GM06990 (cell line): ENCODE measurements around the gene PTH1R.

ENCODE experiments used
- DNase-seq: peaks from one replicate; pipeline ENCODE4 v3.0.0-alpha.2; 2011; ENCODE audit not compliant: insufficient read length; ENCODE audit errors: extremely low read depth
- H3K27me3 ChIP-seq: replicated peaks from 2 replicates; pipeline ENCODE4 v1.6.0; 2011; ENCODE audit warnings: low read length; ENCODE audit not compliant: control insufficient read depth, insufficient read depth
- H3K36me3 ChIP-seq: 2 replicates; pipeline ENCODE4 v1.5.1; 2011; ENCODE audit warnings: low read length; ENCODE audit not compliant: control insufficient read depth, insufficient read depth
- H3K4me3 ChIP-seq: replicated peaks from 2 replicates; pipeline ENCODE4 v1.5.1; 2011; ENCODE audit warnings: low read depth, mild to moderate bottlenecking, control low read depth, low read length
- CTCF ChIP-seq: IDR thresholded peaks from 2 replicates; pipeline ENCODE4 v1.5.1; 2011; ENCODE audit warnings: low read length, control low read depth, mild to moderate bottlenecking, inconsistent platforms; ENCODE audit not compliant: insufficient read depth, poor library complexity, severe bottlenecking

PTH1R gene

GRCh38 chr3:46846624-46847542, 30.6 kb upstream of the PTH1R start:
- H3K4me3 ChIP-seq: peak overlapping the region; percentile 64; the same call in 1 of the 2 replicates
- TF ChIP-seq CTCF: no peak
- H3K36me3 ChIP-seq: no peaks in the 10 kb centered on the region
- no peak for DNase-seq
- no peaks in the 10 kb centered on the region; the same call in 1 of the 2 replicates for H3K27me3 ChIP-seq

GRCh38 chr3:46847744-46848143, 29.8 kb upstream of the PTH1R start:
- no peak for TF ChIP-seq CTCF
- Histone ChIP-seq H3K4me3 (no peak overlapping the region), H3K36me3 (no peaks in the 10 kb centered on the region), H3K27me3 (no peaks in the 10 kb centered on the region; the same call in 1 of the 2 replicates)
- no peak for DNase-seq

- Histone ChIP-seq H3K27me3 (no peaks in the 10 kb centered on the region; the same call in 1 of the 2 replicates), H3K36me3 (no peaks in the 10 kb centered on the region), H3K4me3 (no peak overlapping the region)
- DNase-seq: no peak
- TF ChIP-seq CTCF: peak; percentile 61
Measured at GRCh38 chr3:46848271-46849044, 29.1 kb upstream of the PTH1R start.

GRCh38 chr3:46849045-46849631, 28.4 kb upstream of the PTH1R start:
- DNase-seq: no peak
- Histone ChIP-seq H3K27me3 (no peaks in the 10 kb centered on the region; the same call in 1 of the 2 replicates), H3K4me3 (no peak overlapping the region), H3K36me3 (no peaks in the 10 kb centered on the region)
- TF ChIP-seq CTCF: no peak

- no peak for DNase-seq
- no peak for TF ChIP-seq CTCF
- Histone ChIP-seq H3K36me3 (no peaks in the 10 kb centered on the region), H3K27me3 (no peaks in the 10 kb centered on the region; the same call in 1 of the 2 replicates), H3K4me3 (no peak overlapping the region)
Measured at GRCh38 chr3:46849686-46850467, 27.6 kb upstream of the PTH1R start.
